Panc1 (cell line): Measurements from ENCODE around the gene CBX2. TPM values are rescaled to one million over a fixed set of nuclear protein-coding genes. Genes with fewer than 3 reads are reported as not detected.

Experiments
- ATAC-seq: fragments of 200-7000 bp; cut with Tn5 transposase; 2 replicates; pipeline ENCODE4 v1.9.1; 2020; ENCODE audit warnings: mild to moderate bottlenecking, moderate library complexity
- BruUV-seq: library from RNA; stranded (reverse); fragments of 400-500 nt; replicated peaks from 2 replicates; lab custom pipeline; 2021; lab: Mats Ljungman, UMichigan
- CTCF ChIA-PET: fragments of 300-600 bp; sonication (Branson Sonifier 250); formaldehyde crosslinking; loops from one replicate; lab custom pipeline; 2022; ENCODE audit warnings: antibody characterized with exemption; lab: Charles Lee
- POLR2A ChIA-PET: fragments of 300-600 bp; sonication (Branson Sonifier 250); formaldehyde crosslinking; loops from one replicate; lab custom pipeline; 2022; ENCODE audit warnings: antibody characterized with exemption; lab: Charles Lee
- DNase-seq: peaks from one replicate; pipeline ENCODE4 v3.0.0-alpha.2; 2010; ENCODE audit warnings: low read depth, low spot score
- H3K27ac ChIP-seq: 2 replicates; pipeline ENCODE4 v1.5.1; 2011; ENCODE audit warnings: mild to moderate bottlenecking, low read length, inconsistent platforms
- H3K27me3 ChIP-seq: fragments of 200-500 bp; sonication (Bioruptor generic); 2 replicates; pipeline ENCODE4 v1.6.0; 2014; ENCODE audit warnings: low read length, inconsistent platforms; ENCODE audit not compliant: control insufficient read depth, insufficient read depth
- H3K36me3 ChIP-seq: fragments of 200-500 bp; sonication (Bioruptor generic); 2 replicates; pipeline ENCODE4 v1.5.1; 2014; ENCODE audit warnings: inconsistent platforms, mild to moderate bottlenecking, low read length, moderate library complexity; ENCODE audit not compliant: control insufficient read depth, insufficient read depth
- H3K4me1 ChIP-seq: 2 replicates; pipeline ENCODE4 v1.5.1; 2011; ENCODE audit warnings: inconsistent platforms, mild to moderate bottlenecking, low read length, moderate library complexity; ENCODE audit not compliant: control insufficient read depth, insufficient read depth
- H3K4me3 ChIP-seq, 2 experiments: 2 replicates each; pipeline ENCODE4 v1.5.1; 2011 to 2012; ENCODE audit warnings: low read depth in 2 of 2, low read length in 2 of 2, mild to moderate bottlenecking in 2 of 2, inconsistent platforms in 1 of 2, moderate library complexity in 1 of 2
- H3K9me3 ChIP-seq: fragments of 200-500 bp; sonication (Bioruptor generic); 2 replicates; pipeline ENCODE4 v1.5.1; 2014; ENCODE audit warnings: low read depth, mild to moderate bottlenecking, inconsistent platforms, low read length, moderate library complexity; ENCODE audit not compliant: control insufficient read depth, insufficient read depth
- POLR2AphosphoS5 ChIP-seq: IDR thresholded peaks from 2 replicates; pipeline ENCODE4 v1.6.1; 2012; ENCODE audit warnings: mild to moderate bottlenecking, low read depth, low read length, moderate library complexity
- SIN3A ChIP-seq: IDR thresholded peaks from 2 replicates; pipeline ENCODE4 v1.6.1; 2012; ENCODE audit warnings: low read depth, mild to moderate bottlenecking, low read length, moderate library complexity, borderline replicate concordance; ENCODE audit not compliant: insufficient read depth
- TCF7L2 ChIP-seq: IDR thresholded peaks from 2 replicates; pipeline ENCODE4 v1.6.1; 2011; ENCODE audit warnings: mild to moderate bottlenecking, low read depth, low read length, inconsistent platforms
- in situ Hi-C: cut with HindIII; loops from 2 replicates; pipeline ENCODE4 v1.10.0; 2016; ENCODE audit warnings: low sequenced_read_pairs, low pct_unique_long_range_greater_than_20kb
- intact Hi-C: fragments of 100-400 bp; cut with micrococcal nuclease; formaldehyde crosslinking; loops from one replicate; pipeline ENCODE4 v1.10.0; 2022; ENCODE audit not compliant: unreplicated experiment
- total RNA-seq: library from RNA; stranded (reverse); gene quantifications from one replicate; pipeline ENCODE4 v1.2.1, GENCODE V29; 2021; ENCODE audit not compliant: unreplicated experiment
- TF ChIP-seq, protein P1 (sequence below): fragments of 450-650 bp; IDR thresholded peaks from 2 replicates; pipeline ENCODE4 v1.5.1; 2017; ENCODE audit warnings: mild to moderate bottlenecking
- TF ChIP-seq, protein P2 (sequence below), 2 experiments: IDR thresholded peaks; 2 replicates each; pipeline ENCODE4 v1.6.1; 2011 to 2012; ENCODE audit warnings: low read depth in 2 of 2, control low read depth in 1 of 2, low read length in 1 of 2, mild to moderate bottlenecking in 1 of 2, moderate library complexity in 1 of 2; ENCODE audit not compliant: insufficient read depth in 1 of 2

Gene CBX2
- total RNA-seq, 1 experiment from 2014 or later = 9.0 TPM

DNA sequence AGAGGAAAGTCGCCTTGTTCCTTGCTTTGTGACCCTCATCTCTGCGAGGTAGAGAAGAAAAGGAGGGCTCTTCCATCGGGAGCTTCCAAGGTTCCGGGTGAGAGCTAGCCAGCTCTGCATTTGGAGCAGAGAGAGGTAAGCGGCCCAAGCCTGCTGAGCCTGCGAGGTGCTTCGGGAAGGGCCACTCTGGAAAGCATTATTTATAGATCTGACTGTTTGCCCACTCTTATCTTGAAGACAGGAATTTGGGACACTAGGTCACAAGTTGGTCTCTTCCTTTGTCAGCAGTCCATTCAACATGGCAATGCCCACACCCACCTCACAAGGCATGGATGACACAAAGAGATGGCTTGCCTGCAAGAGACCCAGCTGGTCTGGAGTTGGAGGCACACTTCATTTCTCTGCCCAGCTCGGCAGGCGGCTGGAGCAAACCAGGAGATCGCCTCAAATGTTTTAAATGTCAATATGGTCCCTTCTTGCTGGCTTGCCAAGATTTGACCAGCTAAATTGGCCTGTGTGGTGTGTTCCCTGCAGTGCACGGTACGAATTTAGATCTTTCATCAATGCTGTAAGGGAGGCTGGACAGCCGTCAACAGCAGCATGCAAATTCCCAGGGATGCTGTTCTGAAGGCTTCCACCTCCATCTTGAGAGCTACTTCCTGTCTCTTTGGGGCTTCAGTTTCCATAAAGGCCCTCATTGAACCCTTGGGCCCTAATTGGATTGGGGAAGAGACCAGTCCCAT lies 41.8 kb downstream of the CBX2 start:
- ChIA-PET CTCF (interaction anchor here (0.6 kb wide), 1 partner anchor 11 kb away, joined by 3 read pairs; no protein-coding TSS in a partner anchor), POLR2A (no interaction called here)
- in situ Hi-C loops = no loop called here
- TF ChIP-seq, protein P1, sequence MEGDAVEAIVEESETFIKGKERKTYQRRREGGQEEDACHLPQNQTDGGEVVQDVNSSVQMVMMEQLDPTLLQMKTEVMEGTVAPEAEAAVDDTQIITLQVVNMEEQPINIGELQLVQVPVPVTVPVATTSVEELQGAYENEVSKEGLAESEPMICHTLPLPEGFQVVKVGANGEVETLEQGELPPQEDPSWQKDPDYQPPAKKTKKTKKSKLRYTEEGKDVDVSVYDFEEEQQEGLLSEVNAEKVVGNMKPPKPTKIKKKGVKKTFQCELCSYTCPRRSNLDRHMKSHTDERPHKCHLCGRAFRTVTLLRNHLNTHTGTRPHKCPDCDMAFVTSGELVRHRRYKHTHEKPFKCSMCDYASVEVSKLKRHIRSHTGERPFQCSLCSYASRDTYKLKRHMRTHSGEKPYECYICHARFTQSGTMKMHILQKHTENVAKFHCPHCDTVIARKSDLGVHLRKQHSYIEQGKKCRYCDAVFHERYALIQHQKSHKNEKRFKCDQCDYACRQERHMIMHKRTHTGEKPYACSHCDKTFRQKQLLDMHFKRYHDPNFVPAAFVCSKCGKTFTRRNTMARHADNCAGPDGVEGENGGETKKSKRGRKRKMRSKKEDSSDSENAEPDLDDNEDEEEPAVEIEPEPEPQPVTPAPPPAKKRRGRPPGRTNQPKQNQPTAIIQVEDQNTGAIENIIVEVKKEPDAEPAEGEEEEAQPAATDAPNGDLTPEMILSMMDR = no peak
- no peak for TF ChIP-seq SIN3A
- TF ChIP-seq, protein P2, sequence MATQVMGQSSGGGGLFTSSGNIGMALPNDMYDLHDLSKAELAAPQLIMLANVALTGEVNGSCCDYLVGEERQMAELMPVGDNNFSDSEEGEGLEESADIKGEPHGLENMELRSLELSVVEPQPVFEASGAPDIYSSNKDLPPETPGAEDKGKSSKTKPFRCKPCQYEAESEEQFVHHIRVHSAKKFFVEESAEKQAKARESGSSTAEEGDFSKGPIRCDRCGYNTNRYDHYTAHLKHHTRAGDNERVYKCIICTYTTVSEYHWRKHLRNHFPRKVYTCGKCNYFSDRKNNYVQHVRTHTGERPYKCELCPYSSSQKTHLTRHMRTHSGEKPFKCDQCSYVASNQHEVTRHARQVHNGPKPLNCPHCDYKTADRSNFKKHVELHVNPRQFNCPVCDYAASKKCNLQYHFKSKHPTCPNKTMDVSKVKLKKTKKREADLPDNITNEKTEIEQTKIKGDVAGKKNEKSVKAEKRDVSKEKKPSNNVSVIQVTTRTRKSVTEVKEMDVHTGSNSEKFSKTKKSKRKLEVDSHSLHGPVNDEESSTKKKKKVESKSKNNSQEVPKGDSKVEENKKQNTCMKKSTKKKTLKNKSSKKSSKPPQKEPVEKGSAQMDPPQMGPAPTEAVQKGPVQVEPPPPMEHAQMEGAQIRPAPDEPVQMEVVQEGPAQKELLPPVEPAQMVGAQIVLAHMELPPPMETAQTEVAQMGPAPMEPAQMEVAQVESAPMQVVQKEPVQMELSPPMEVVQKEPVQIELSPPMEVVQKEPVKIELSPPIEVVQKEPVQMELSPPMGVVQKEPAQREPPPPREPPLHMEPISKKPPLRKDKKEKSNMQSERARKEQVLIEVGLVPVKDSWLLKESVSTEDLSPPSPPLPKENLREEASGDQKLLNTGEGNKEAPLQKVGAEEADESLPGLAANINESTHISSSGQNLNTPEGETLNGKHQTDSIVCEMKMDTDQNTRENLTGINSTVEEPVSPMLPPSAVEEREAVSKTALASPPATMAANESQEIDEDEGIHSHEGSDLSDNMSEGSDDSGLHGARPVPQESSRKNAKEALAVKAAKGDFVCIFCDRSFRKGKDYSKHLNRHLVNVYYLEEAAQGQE (IDR thresholded peaks at IDR 0.05; ENCODE audit: insufficient read depth in 1 of 2, low read depth in 2 of 2, low read length in 1 of 2) = no peak
- TF ChIP-seq POLR2AphosphoS5 = no peak
- TF ChIP-seq TCF7L2 = no peak
- Histone ChIP-seq H3K27me3 (no peaks in the 10 kb centered on the region), H3K9me3 (no peaks in the 10 kb centered on the region), H3K36me3 (no peaks in the 10 kb centered on the region), H3K4me1 (no peaks in the 10 kb centered on the region), H3K27ac (no peak overlapping the region), H3K4me3 (no peak overlapping the region)
- ATAC-seq (no peak), DNase-seq (no peak)
- intact Hi-C loops = no loop called here
- BruUV-seq = no TSS peak

DNA sequence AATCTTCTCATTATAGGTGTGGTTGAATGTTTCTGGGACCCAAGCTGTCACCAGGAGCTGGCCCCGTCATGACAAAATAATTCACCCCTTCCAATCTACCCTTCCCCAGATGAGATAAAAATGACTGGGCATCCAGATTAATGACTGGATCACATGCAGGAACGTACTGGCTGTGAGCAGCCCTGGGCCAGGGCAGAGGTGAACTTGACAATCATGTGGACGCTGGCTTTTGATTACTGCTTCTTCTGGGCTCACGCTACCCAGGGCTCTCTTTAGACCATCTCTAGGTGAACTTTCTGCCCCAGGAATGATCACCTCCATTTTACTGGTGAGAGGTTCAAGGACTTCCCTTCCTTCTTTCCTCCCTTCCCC lies 43.0 kb downstream of the CBX2 start:
- POLR2A ChIA-PET = no interaction called here
- DNase-seq = no peak
- Histone ChIP-seq H3K4me1 (no peaks in the 10 kb centered on the region), H3K9me3 (no peaks in the 10 kb centered on the region), H3K27ac (no peak overlapping the region), H3K4me3 (no peak overlapping the region), H3K36me3 (no peaks in the 10 kb centered on the region), H3K27me3 (no peaks in the 10 kb centered on the region)
- ATAC-seq = no peak
- CTCF ChIA-PET = no interaction called here
- intact Hi-C loops = no loop called here
- in situ Hi-C loops = no loop called here
- no TSS peak for BruUV-seq
- TF ChIP-seq, protein P2 (IDR thresholded peaks at IDR 0.05; ENCODE audit: insufficient read depth in 1 of 2, low read depth in 2 of 2, low read length in 1 of 2) = no peak
- TF ChIP-seq POLR2AphosphoS5 (no peak), TCF7L2 (no peak), SIN3A (no peak)
- TF ChIP-seq, protein P1 = no peak
